HTERT RPE-1 (cell line): ENCODE measurements around the gene EXOSC3.

Source experiments
- in situ Hi-C: fragments of 300-500 bp; cut with MboI; formaldehyde crosslinking; loops from 4 replicates; pipeline ENCODE4 v1.14.3; 2020; ENCODE audit warnings: low sequenced_read_pairs

EXOSC3 gene

GRCh38 chr9:37739222-37739621 lies 45.6 kb downstream of the EXOSC3 start:
- in situ Hi-C loops, result no loop called here

DNA sequence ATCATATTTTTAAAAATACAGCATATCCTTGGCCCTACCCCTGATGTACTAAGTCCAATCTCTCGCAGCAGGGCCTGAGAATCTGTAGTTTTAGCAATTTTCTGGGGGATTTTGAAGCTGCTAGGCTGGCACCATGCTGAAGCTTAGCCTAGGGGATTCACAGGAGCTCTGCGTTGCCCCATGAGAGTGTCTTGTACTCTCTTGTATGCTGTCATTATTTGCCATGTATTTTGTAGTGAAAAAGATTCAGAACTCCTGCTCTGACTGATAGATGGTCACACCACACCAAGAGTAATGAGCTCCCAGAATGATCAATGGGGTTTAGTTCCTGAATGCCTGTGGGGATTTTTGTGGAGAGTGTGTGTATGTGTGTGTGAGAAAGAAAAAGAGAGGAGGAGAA lies 51.9 kb downstream of the EXOSC3 start:
- in situ Hi-C loops, result no loop called here

- in situ Hi-C loops, result no loop called here
Measured at GRCh38 chr9:37732086-37732741, 52.6 kb downstream of the EXOSC3 start.

GRCh38 chr9:37730839-37731238 lies 54.0 kb downstream of the EXOSC3 start:
- in situ Hi-C loops, result no loop called here

GRCh38 chr9:37730256-37730655 lies 54.6 kb downstream of the EXOSC3 start:
- in situ Hi-C loops, result no loop called here
